Gastroesophageal sphincter (tissue), 4 donors: Measurements from ENCODE around the gene GSTA3. TPM values are rescaled to one million over a fixed set of nuclear protein-coding genes. Genes with fewer than 3 reads are reported as not detected.
"Not testable (repeated sequence)": the region's sequence is repeated elsewhere in the genome, so short reads cannot be mapped to it uniquely, and the experiment has no call there.

Source experiments
- ATAC-seq: fragments of 150-250 bp; one replicate; pipeline ENCODE4 v1.9.1; 2016; ENCODE audit warnings: mild to moderate bottlenecking, moderate library complexity
- H3K27ac ChIP-seq, 4 donors: fragments of 200-600 bp; sonication (generic) in 3 of 4; 1 replicate in 3 of 4; 2 replicates in 1 of 4; pipeline ENCODE4 v1.5.1; 2016 to 2019
- H3K27me3 ChIP-seq: fragments of 200-600 bp; sonication (generic); one replicate; pipeline ENCODE4 v1.5.1; 2019
- H3K36me3 ChIP-seq, 2 donors: fragments of 200-600 bp; sonication (generic); one replicate each; pipeline ENCODE4 v1.5.1; 2019; ENCODE audit warnings: control low read depth in 1 of 2
- H3K4me1 ChIP-seq, 3 donors: fragments of 200-600 bp; sonication (generic); 1 replicate in 2 of 3; 2 replicates in 1 of 3; pipeline ENCODE4 v1.5.1; 2016 to 2019; ENCODE audit warnings: control low read depth in 2 of 3
- H3K4me3 ChIP-seq, 2 donors: fragments of 200-600 bp; sonication (generic); one replicate each; pipeline ENCODE4 v1.5.1; 2019; ENCODE audit warnings: mild to moderate bottlenecking in 1 of 2, moderate library complexity in 1 of 2
- H3K9me3 ChIP-seq, 3 donors: fragments of 200-600 bp; sonication (generic); one replicate each; pipeline ENCODE4 v1.5.1; 2017 to 2019; ENCODE audit warnings: control low read depth in 2 of 3
- EP300 ChIP-seq: sonication (generic); formaldehyde crosslinking; IDR thresholded peaks from one replicate; pipeline ENCODE4 v1.6.1; 2017; ENCODE audit warnings: antibody characterized with exemption, mild to moderate bottlenecking
- POLR2A ChIP-seq, 2 donors: fragments of 450-650 bp; IDR thresholded peaks; one replicate each; pipeline ENCODE4 v1.6.1; 2017; ENCODE audit warnings: antibody characterized with exemption in 2 of 2, mild to moderate bottlenecking in 2 of 2, moderate library complexity in 1 of 2
- POLR2AphosphoS5 ChIP-seq: sonication (generic); formaldehyde crosslinking; IDR thresholded peaks from one replicate; pipeline ENCODE4 v1.6.1; 2017; ENCODE audit warnings: antibody characterized with exemption
- WGBS, 2 donors: methylation state at CpG; one replicate each; pipeline ENCODE4 v1.1.5; 2018; ENCODE audit warnings: low coverage in 1 of 2; 5-methylcytosine and 5-hydroxymethylcytosine counted together
- total RNA-seq, 4 donors: library from RNA; depleted of rRNA; stranded (reverse); fragments of >200 nt; gene quantifications; one replicate each; pipeline ENCODE4 v1.1.0, GENCODE V29; 2016
- TF ChIP-seq, protein P1 (sequence below), 4 experiments: fragments of 200-600 bp in 2 of 4; fragments of 450-650 bp in 2 of 4; sonication (generic) in 1 of 4; IDR thresholded peaks; one replicate each; pipeline ENCODE4 v1.5.1; 2017 to 2019; ENCODE audit warnings: antibody characterized with exemption in 4 of 4, mild to moderate bottlenecking in 2 of 4, moderate library complexity in 2 of 4

Gene GSTA3
- total RNA-seq, 4 donors from 2014 or later, result not detected

DNA sequence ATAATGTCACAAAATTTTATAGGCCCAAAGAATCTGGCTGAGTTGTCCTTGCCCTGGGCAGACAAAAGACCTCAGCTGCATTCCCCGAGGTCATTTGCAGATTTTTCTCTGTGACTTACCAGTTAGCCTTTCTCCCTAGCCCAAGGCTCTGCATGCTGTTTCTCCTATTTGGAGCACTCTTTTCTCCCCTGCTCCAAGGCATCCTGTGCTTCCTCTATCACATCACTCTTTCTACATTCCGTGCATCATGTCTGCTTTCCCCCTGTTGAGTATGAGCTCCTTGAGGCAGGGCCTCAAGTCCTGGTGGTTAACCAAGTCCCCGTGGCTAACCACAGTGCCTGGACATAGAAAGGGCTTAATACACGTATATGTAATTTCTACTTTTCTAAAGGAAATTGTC lies 593 bp upstream of the GSTA3 start:
- Histone ChIP-seq H3K27me3 (no peaks in the 10 kb centered on the region), H3K36me3 (no peaks in the 10 kb centered on the region), H3K4me1 (no peaks in the 10 kb centered on the region), H3K27ac (no peak overlapping the region), H3K9me3 (no peaks in the 10 kb centered on the region), H3K4me3 (no peak overlapping the region)
- 81 to 86% methylated on average over 3 to 4 of the region's 4 CpGs for WGBS, 2 donors
- no peak for ATAC-seq
- no peak for TF ChIP-seq EP300

DNA sequence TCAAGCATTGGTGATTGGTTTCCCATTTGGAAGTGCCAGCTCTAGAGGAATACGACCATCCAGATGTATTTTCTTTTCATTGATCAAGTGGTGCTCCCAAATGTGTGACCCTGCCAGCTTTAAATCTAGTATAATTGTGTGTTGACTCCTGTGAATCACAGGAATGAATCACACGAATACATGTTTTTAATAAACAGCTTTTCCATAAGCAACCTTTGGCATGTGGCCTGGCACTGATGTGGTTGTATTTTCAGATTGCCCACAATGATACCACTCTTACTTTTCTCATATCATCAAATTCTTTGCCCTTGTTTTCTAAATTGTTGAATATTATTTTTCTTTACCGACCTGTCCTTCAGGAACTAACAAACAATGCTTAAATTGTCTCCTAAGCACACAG lies 367 bp downstream of the GSTA3 start:
- Histone ChIP-seq H3K4me3 (no peak overlapping the region), H3K27me3 (no peaks in the 10 kb centered on the region), H3K4me1 (no peaks in the 10 kb centered on the region), H3K27ac (no peak overlapping the region), H3K9me3 (no peaks in the 10 kb centered on the region), H3K36me3 (no peaks in the 10 kb centered on the region)
- no peak for TF ChIP-seq POLR2A (IDR thresholded peaks at IDR 0.05)
- WGBS, 2 donors, result 76 to 79% methylated on average over 2 to 3 of the region's 3 CpGs
- ATAC-seq, result no peak

GRCh38 chr6:52908526-52908925 lies 972 bp downstream of the GSTA3 start:
- 0 to 55% methylated on average over 1 to 2 of the region's 2 CpGs for WGBS, 2 donors
- no peak overlapping the region for H3K27ac ChIP-seq
- H3K4me1 ChIP-seq, result no peaks in the 10 kb centered on the region
- TF ChIP-seq POLR2A (IDR thresholded peaks at IDR 0.05), result no peak
- no peak for TF ChIP-seq POLR2AphosphoS5
- TF ChIP-seq, protein P1, sequence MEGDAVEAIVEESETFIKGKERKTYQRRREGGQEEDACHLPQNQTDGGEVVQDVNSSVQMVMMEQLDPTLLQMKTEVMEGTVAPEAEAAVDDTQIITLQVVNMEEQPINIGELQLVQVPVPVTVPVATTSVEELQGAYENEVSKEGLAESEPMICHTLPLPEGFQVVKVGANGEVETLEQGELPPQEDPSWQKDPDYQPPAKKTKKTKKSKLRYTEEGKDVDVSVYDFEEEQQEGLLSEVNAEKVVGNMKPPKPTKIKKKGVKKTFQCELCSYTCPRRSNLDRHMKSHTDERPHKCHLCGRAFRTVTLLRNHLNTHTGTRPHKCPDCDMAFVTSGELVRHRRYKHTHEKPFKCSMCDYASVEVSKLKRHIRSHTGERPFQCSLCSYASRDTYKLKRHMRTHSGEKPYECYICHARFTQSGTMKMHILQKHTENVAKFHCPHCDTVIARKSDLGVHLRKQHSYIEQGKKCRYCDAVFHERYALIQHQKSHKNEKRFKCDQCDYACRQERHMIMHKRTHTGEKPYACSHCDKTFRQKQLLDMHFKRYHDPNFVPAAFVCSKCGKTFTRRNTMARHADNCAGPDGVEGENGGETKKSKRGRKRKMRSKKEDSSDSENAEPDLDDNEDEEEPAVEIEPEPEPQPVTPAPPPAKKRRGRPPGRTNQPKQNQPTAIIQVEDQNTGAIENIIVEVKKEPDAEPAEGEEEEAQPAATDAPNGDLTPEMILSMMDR (IDR thresholded peaks at IDR 0.05), result no peak
- TF ChIP-seq EP300, result no peak
- no peak overlapping the region for H3K4me3 ChIP-seq
- H3K9me3 ChIP-seq, result no peaks in the 10 kb centered on the region
- H3K27me3 ChIP-seq, result no peaks in the 10 kb centered on the region
- no peak for ATAC-seq
- no peaks in the 10 kb centered on the region for H3K36me3 ChIP-seq

- H3K9me3 ChIP-seq, result no peaks in the 10 kb centered on the region
- 38 to 68% methylated on average over 2 to 5 of the region's 6 CpGs for WGBS, 2 donors
- no peaks in the 10 kb centered on the region for H3K27me3 ChIP-seq
- H3K27ac ChIP-seq, result no peak overlapping the region
- H3K36me3 ChIP-seq, result no peaks in the 10 kb centered on the region
- H3K4me1 ChIP-seq, result no peaks in the 10 kb centered on the region
- no peak for ATAC-seq
- H3K4me3 ChIP-seq, result no peak overlapping the region
- TF ChIP-seq POLR2AphosphoS5 (no peak), POLR2A (IDR thresholded peaks at IDR 0.05) (no peak), EP300 (no peak)
- TF ChIP-seq, protein P1 (IDR thresholded peaks at IDR 0.05), result no peak
Measured at GRCh38 chr6:52904562-52905279, 4.8 kb downstream of the GSTA3 start.

- no peaks in the 10 kb centered on the region for H3K4me1 ChIP-seq
- TF ChIP-seq EP300 (no peak), POLR2A (IDR thresholded peaks at IDR 0.05) (no peak), POLR2AphosphoS5 (no peak)
- TF ChIP-seq, protein P1 (IDR thresholded peaks at IDR 0.05), result no peak
- 70 to 93% methylated on average over 3 to 4 of the region's 4 CpGs for WGBS, 2 donors
- H3K4me3 ChIP-seq, result no peak overlapping the region
- H3K36me3 ChIP-seq, result no peaks in the 10 kb centered on the region
- H3K27me3 ChIP-seq, result no peaks in the 10 kb centered on the region
- H3K27ac ChIP-seq, result no peak overlapping the region
- ATAC-seq, result no peak
- peaks cover 0 to 14% (median 0%) of the 10 kb centered on the region in 3 donors for H3K9me3 ChIP-seq
Measured at GRCh38 chr6:52900536-52900935, 9.0 kb downstream of the GSTA3 start.

GRCh38 chr6:52895790-52896189 lies 13.7 kb downstream of the GSTA3 start:
- 60 to 72% methylated on average over 2 to 3 of the region's 3 CpGs for WGBS, 2 donors
- not testable (repeated sequence) for ATAC-seq

More at GRCh38 chr6:52895790-52896189, 13.7 kb downstream of the GSTA3 start:
- H3K9me3 ChIP-seq, result peaks cover 0 to 14% (median 0%) of the 10 kb centered on the region in 3 donors
- H3K27me3 ChIP-seq, H3K4me1 ChIP-seq, H3K27ac ChIP-seq, H3K36me3 ChIP-seq, H3K4me3 ChIP-seq: not testable (repeated sequence)
